ENCODE measurements around the gene GNPDA2. TPM values are rescaled to one million over a fixed set of nuclear protein-coding genes. Genes with fewer than 3 reads are reported as not detected.

GNPDA2 gene
- total and polyA plus RNA-seq, 11 donors, result 8.6 to 20.0 (median 12.5) TPM

DNA sequence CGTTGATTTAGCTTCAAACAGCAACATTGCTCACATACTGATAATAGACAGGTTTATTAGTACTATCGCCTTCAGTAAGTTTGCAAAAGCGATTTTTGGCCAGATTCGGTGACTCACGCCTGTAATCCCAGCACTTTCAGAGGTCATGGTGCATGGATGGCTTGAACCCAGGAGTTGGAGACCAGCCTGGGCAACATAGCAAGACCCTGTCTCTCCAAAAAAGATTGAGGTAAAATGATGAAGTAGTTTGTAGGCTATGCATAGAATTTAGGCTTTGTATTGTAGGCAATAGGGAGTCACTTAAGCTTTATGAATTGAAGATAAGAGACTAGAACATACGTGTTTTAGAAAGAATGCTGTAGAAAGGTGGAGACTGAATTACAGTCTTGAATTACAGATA lies 1.1 kb upstream of the GNPDA2 start:
- no peaks in the 10 kb centered on the region for H3K36me3 ChIP-seq
- intact Hi-C loops (cut with DNase I), result loop anchor here in 3 of 10 donors (5.0 to 10.0 kb wide), 2 partner anchors 50 to 53 kb away; partner anchors contain the start of gene GUF1 (in 3 of the 3)
- no peaks in the 10 kb centered on the region for H3K27me3 ChIP-seq
- ATAC-seq (no peak), DNase-seq (no peak)
- WGBS, 4 donors, result 76 to 98% (median 92%) methylated on average over 6 of the region's 6 CpGs
- H3K4me3 ChIP-seq, result peak overlapping the region in 3 of 12 donors; percentile 75 to 91 (median 77)
- H3K9me3 ChIP-seq, result no peaks in the 10 kb centered on the region
- no peak overlapping the region for H3K27ac ChIP-seq
- H3K4me1 ChIP-seq, result peaks cover 0 to 28% (median 13%) of the 10 kb centered on the region in 12 donors
- no peak for TF ChIP-seq POLR2A (IDR thresholded peaks at IDR 0.05)
- TF ChIP-seq, protein P1, sequence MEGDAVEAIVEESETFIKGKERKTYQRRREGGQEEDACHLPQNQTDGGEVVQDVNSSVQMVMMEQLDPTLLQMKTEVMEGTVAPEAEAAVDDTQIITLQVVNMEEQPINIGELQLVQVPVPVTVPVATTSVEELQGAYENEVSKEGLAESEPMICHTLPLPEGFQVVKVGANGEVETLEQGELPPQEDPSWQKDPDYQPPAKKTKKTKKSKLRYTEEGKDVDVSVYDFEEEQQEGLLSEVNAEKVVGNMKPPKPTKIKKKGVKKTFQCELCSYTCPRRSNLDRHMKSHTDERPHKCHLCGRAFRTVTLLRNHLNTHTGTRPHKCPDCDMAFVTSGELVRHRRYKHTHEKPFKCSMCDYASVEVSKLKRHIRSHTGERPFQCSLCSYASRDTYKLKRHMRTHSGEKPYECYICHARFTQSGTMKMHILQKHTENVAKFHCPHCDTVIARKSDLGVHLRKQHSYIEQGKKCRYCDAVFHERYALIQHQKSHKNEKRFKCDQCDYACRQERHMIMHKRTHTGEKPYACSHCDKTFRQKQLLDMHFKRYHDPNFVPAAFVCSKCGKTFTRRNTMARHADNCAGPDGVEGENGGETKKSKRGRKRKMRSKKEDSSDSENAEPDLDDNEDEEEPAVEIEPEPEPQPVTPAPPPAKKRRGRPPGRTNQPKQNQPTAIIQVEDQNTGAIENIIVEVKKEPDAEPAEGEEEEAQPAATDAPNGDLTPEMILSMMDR (IDR thresholded peaks at IDR 0.05), result no peak

DNA sequence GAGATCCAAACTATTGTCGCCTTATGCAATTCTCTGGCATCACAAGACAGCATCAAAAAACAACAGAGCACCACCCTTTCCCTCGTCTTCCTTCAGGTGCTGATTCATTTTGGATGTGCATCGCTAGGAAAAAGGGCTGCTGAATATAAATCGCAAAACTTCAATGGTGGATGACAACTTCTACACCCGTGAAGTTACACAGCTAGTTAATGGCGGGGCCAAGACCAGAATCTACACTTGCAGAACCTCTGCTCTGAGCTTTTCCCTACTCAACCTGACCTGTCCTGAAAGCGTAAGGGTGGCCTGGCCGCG lies 674 bp downstream of the GNPDA2 start:
- Histone ChIP-seq H3K9me3 (no peaks in the 10 kb centered on the region), H3K27me3 (no peaks in the 10 kb centered on the region), H3K27ac (peak overlapping the region; percentile 56 to 94 (median 85)), H3K4me3 (peak overlapping the region; percentile 74 to 91 (median 80)), H3K36me3 (no peaks in the 10 kb centered on the region), H3K4me1 (peaks cover 0 to 33% (median 13%) of the 10 kb centered on the region in 12 donors)
- no peak for DNase-seq
- 0 to 3% (median 1%) methylated on average over 9 of the region's 9 CpGs for WGBS, 4 donors
- no peak for TF ChIP-seq POLR2A (IDR thresholded peaks at IDR 0.05)
- TF ChIP-seq, protein P1 (IDR thresholded peaks at IDR 0.05), result no peak
- peak in 1 of 4 donors; percentile 6 for ATAC-seq
- intact Hi-C loops (cut with DNase I), result loop anchor here in 3 of 10 donors (5.0 to 10.0 kb wide), 2 partner anchors 48 to 51 kb away; partner anchors contain the start of gene GUF1 (in 3 of the 3)

DNA sequence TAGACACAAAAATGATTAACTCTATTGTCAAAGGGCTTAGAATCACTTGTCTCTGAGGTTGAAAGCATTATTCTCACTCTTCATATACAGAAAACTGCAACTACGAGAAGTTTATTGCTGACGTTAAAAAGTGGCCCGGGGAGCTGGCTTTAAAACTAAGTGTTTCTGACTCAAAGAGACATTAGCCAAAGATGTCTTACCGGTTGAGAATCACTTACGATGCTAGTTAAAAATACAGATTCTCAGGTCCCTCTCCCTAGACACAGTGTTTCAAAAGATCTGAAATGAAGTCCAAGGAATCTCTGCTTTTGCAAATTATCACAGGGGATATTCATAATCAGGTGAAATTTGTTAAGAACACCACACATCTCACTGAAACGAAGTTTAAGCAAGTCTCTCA lies 1.2 kb downstream of the GNPDA2 start:
- Histone ChIP-seq H3K4me3 (peak overlapping the region in 11 of 12 donors; percentile 74 to 91 (median 80)), H3K4me1 (peaks cover 0 to 33% (median 15%) of the 10 kb centered on the region in 12 donors), H3K36me3 (no peaks in the 10 kb centered on the region), H3K9me3 (no peaks in the 10 kb centered on the region), H3K27ac (peak overlapping the region in 6 of 12 donors; percentile 85 to 94 (median 86)), H3K27me3 (no peaks in the 10 kb centered on the region)
- DNase-seq (no peak), ATAC-seq (no peak)
- whole genome bisulfite sequencing, 4 donors, result 32 to 48% (median 41%) methylated on average over 6 of the region's 6 CpGs
- no peak for TF ChIP-seq POLR2A (IDR thresholded peaks at IDR 0.05)
- TF ChIP-seq, protein P1 (IDR thresholded peaks at IDR 0.05), result no peak
- intact Hi-C loops (cut with DNase I), result loop anchor here in 3 of 10 donors (5.0 to 10.0 kb wide), 2 partner anchors 48 to 50 kb away; partner anchors contain the start of gene GUF1 (in 3 of the 3)

DNA sequence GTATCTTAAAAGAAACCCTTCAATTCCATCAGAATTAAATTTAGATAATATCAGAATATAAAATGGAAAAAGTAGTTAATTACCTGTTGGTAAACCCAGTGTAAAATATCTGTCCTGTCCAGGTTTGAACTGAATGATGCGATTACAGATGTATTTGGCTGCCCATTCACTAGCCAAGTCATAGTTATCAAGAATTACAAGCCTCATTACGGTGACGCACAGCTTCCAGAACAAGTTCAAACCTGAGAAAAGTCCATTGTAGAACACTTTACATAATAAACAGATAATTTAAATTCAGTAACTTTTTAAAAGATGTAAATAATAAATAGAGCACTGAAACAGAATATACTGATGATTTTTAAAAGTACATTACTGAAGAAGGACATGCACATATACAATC lies 4.4 kb downstream of the GNPDA2 start:
- Histone ChIP-seq H3K4me3 (no peak overlapping the region), H3K27ac (no peak overlapping the region), H3K36me3 (peaks cover 0 to 3% (median 0%) of the 10 kb centered on the region in 9 donors), H3K27me3 (no peaks in the 10 kb centered on the region), H3K4me1 (peaks cover 0 to 33% (median 11%) of the 10 kb centered on the region in 12 donors), H3K9me3 (no peaks in the 10 kb centered on the region)
- intact Hi-C loops (cut with DNase I), result loop anchor here in 3 of 10 donors (5.0 to 10.0 kb wide), 2 partner anchors 45 to 47 kb away; partner anchors contain the start of gene GUF1 (in 3 of the 3)
- ATAC-seq (no peak), DNase-seq (no peak)
- TF ChIP-seq, protein P1 (IDR thresholded peaks at IDR 0.05), result no peak
- no peak for TF ChIP-seq POLR2A (IDR thresholded peaks at IDR 0.05)
- 79 to 86% (median 82%) methylated on average over 3 of the region's 3 CpGs for WGBS, 4 donors

Data from heart left ventricle (tissue), 16 donors.